GM08714 (cell line): Measurements from ENCODE around the gene ARHGEF37.
"Not testable (repeated sequence)": the region's sequence is repeated elsewhere in the genome, so short reads cannot be mapped to it uniquely, and the experiment has no call there.

Experiments
- H3K4me3 ChIP-seq: fragments of 200-500 bp; sonication (Bioruptor generic); 2 replicates; pipeline ENCODE4 v1.5.1; 2014; ENCODE audit warnings: mild to moderate bottlenecking, low read length, inconsistent platforms
- ZNF274 ChIP-seq: IDR thresholded peaks from 2 replicates; pipeline ENCODE4 v1.6.1; 2012; ENCODE audit warnings: mild to moderate bottlenecking, low read depth, low read length

Gene ARHGEF37

GRCh38 chr5:149551227-149552037 lies 29.9 kb upstream of the ARHGEF37 start, which contains the start of gene CSNK1A1:
TSS of gene CSNK1A1 (minus strand) at chr5:149551439. CDS start at chr5:149550964, 475 bp downstream.
- no peak for TF ChIP-seq ZNF274

GRCh38 chr5:149552038-149552494 lies 29.2 kb upstream of the ARHGEF37 start:
- no peak for TF ChIP-seq ZNF274
- H3K4me3 ChIP-seq = peak overlapping the region; percentile 70

More at GRCh38 chr5:149551227-149552037, 29.9 kb upstream of the ARHGEF37 start, which contains the start of gene CSNK1A1:
- H3K4me3 ChIP-seq = peak within 1 kb of the TSS; percentile 97

- no peak overlapping the region for H3K4me3 ChIP-seq
- TF ChIP-seq ZNF274 = no peak
Measured at GRCh38 chr5:149552553-149553160, 28.6 kb upstream of the ARHGEF37 start.

- H3K4me3 ChIP-seq = no peak overlapping the region
- no peak for TF ChIP-seq ZNF274
Measured at GRCh38 chr5:149559706-149560105, 21.6 kb upstream of the ARHGEF37 start.

- no peak overlapping the region for H3K4me3 ChIP-seq
- TF ChIP-seq ZNF274 = no peak
Measured at GRCh38 chr5:149561848-149562247, 19.4 kb upstream of the ARHGEF37 start.

GRCh38 chr5:149563466-149563865 lies 17.8 kb upstream of the ARHGEF37 start:
- no peak for TF ChIP-seq ZNF274

GRCh38 chr5:149564542-149565140 lies 16.7 kb upstream of the ARHGEF37 start:
- H3K4me3 ChIP-seq = not testable (repeated sequence)

More at GRCh38 chr5:149563466-149563865, 17.8 kb upstream of the ARHGEF37 start:
- no peak overlapping the region for H3K4me3 ChIP-seq

GRCh38 chr5:149567226-149567625 lies 14.1 kb upstream of the ARHGEF37 start:
- no peak overlapping the region for H3K4me3 ChIP-seq
- no peak for TF ChIP-seq ZNF274

- no peak for TF ChIP-seq ZNF274
- no peak overlapping the region for H3K4me3 ChIP-seq
Measured at GRCh38 chr5:149572170-149572569, 9.1 kb upstream of the ARHGEF37 start.

GRCh38 chr5:149572576-149573231 lies 8.6 kb upstream of the ARHGEF37 start:
- TF ChIP-seq ZNF274 = no peak
- H3K4me3 ChIP-seq = no peak overlapping the region

GRCh38 chr5:149575131-149575530 lies 6.2 kb upstream of the ARHGEF37 start:
- no peak overlapping the region for H3K4me3 ChIP-seq
- no peak for TF ChIP-seq ZNF274

GRCh38 chr5:149576021-149576420 lies 5.3 kb upstream of the ARHGEF37 start:
- no peak overlapping the region for H3K4me3 ChIP-seq
- TF ChIP-seq ZNF274 = no peak

GRCh38 chr5:149578896-149579295 lies 2.4 kb upstream of the ARHGEF37 start:
- H3K4me3 ChIP-seq = no peak overlapping the region
- TF ChIP-seq ZNF274 = no peak

- no peak overlapping the region for H3K4me3 ChIP-seq
- no peak for TF ChIP-seq ZNF274
Measured at GRCh38 chr5:149580808-149581191, 498 bp upstream of the ARHGEF37 start.
